Brain microvascular endothelial cell (primary cell): ENCODE data around the gene RARA.

ENCODE experiments used
- DNase-seq: peaks from one replicate; pipeline ENCODE4 v3.0.0-alpha.2; 2020
- H3K27ac ChIP-seq: fragments of 250-450 bp; sonication (Bioruptor Pico); 2 replicates; pipeline ENCODE4 v1.5.1; 2020; ENCODE audit warnings: mild to moderate bottlenecking, moderate library complexity
- H3K27me3 ChIP-seq: fragments of 250-450 bp; sonication (Bioruptor Pico); replicated peaks from 2 replicates; pipeline ENCODE4 v1.5.1; 2020; ENCODE audit warnings: mild to moderate bottlenecking
- H3K36me3 ChIP-seq: fragments of 250-450 bp; sonication (Bioruptor Pico); replicated peaks from 2 replicates; pipeline ENCODE4 v1.5.1; 2020; ENCODE audit warnings: mild to moderate bottlenecking
- H3K4me3 ChIP-seq: 2 replicates; pipeline ENCODE4 v1.5.1; 2011; ENCODE audit warnings: low read depth, mild to moderate bottlenecking, control low read depth, low read length, moderate library complexity
- CTCF ChIP-seq: IDR thresholded peaks from 2 replicates; pipeline ENCODE4 v1.5.1; 2011; ENCODE audit warnings: low read depth, mild to moderate bottlenecking, moderate library complexity, low read length, control low read depth, inconsistent platforms; ENCODE audit errors: missing control alignments
- in situ Hi-C: cut with HindIII; loops from 2 replicates; pipeline ENCODE4 v1.10.0; 2017; ENCODE audit warnings: low sequenced_read_pairs, low pct_ligation_motif_present

Gene RARA

GRCh38 chr17:40355804-40356758 is 47.1 kb downstream of the RARA start:
- in situ Hi-C loops: no loop called here
- DNase-seq: no peak
- TF ChIP-seq CTCF: no peak
- Histone ChIP-seq H3K36me3 (peaks cover 41% of the 10 kb centered on the region), H3K27me3 (no peaks in the 10 kb centered on the region), H3K27ac (no peak overlapping the region), H3K4me3 (no peak overlapping the region)

GRCh38 chr17:40356990-40357881 is 48.3 kb downstream of the RARA start:
- Histone ChIP-seq H3K27me3 (no peaks in the 10 kb centered on the region), H3K36me3 (peaks cover 33% of the 10 kb centered on the region), H3K4me3 (no peak overlapping the region), H3K27ac (no peak overlapping the region)
- in situ Hi-C loops: no loop called here
- no peak for DNase-seq
- no peak for TF ChIP-seq CTCF

GRCh38 chr17:40358323-40359038 is 49.5 kb downstream of the RARA start:
- H3K36me3 ChIP-seq: peaks cover 22% of the 10 kb centered on the region
- peak overlapping the region; percentile 26 for H3K4me3 ChIP-seq
- H3K27me3 ChIP-seq: no peaks in the 10 kb centered on the region
- TF ChIP-seq CTCF: peak; percentile 94
- DNase-seq: peak; percentile 85
- in situ Hi-C loops: no loop called here
- no peak overlapping the region for H3K27ac ChIP-seq

- in situ Hi-C loops: no loop called here
- H3K27ac ChIP-seq: no peak overlapping the region
- no peaks in the 10 kb centered on the region for H3K27me3 ChIP-seq
- no peak overlapping the region for H3K4me3 ChIP-seq
- no peak for TF ChIP-seq CTCF
- H3K36me3 ChIP-seq: peaks cover 12% of the 10 kb centered on the region
- no peak for DNase-seq
These were observed 51.1 kb downstream of the RARA start for GRCh38 chr17:40360091-40360490.

- H3K27me3 ChIP-seq: no peaks in the 10 kb centered on the region
- H3K27ac ChIP-seq: no peak overlapping the region
- in situ Hi-C loops: no loop called here
- no peak for DNase-seq
- peaks cover 2% of the 10 kb centered on the region for H3K36me3 ChIP-seq
- TF ChIP-seq CTCF: no peak
- no peak overlapping the region for H3K4me3 ChIP-seq
These were observed 52.3 kb downstream of the RARA start for GRCh38 chr17:40361063-40361924.
